ES-I3 (cell line): ENCODE results near the gene RAB6A.

ENCODE experiments used
- H3K36me3 ChIP-seq: 2 replicates; pipeline ENCODE4 v1.6.1; 2013; ENCODE audit warnings: mild to moderate bottlenecking, low read length, control low read depth, moderate library complexity; ENCODE audit not compliant: insufficient read depth
- H3K4me1 ChIP-seq: 2 replicates; pipeline ENCODE4 v1.6.1; 2013; ENCODE audit warnings: mild to moderate bottlenecking, control low read depth, low read length; ENCODE audit not compliant: insufficient read depth
- H3K9ac ChIP-seq: 2 replicates; pipeline ENCODE4 v1.6.1; 2013; ENCODE audit warnings: low read depth, mild to moderate bottlenecking, low read length, moderate library complexity
- H3K9me3 ChIP-seq: 2 replicates; pipeline ENCODE4 v1.6.1; 2013; ENCODE audit warnings: mild to moderate bottlenecking, low read length, moderate library complexity; ENCODE audit not compliant: control insufficient read depth, insufficient read depth

RAB6A gene

DNA sequence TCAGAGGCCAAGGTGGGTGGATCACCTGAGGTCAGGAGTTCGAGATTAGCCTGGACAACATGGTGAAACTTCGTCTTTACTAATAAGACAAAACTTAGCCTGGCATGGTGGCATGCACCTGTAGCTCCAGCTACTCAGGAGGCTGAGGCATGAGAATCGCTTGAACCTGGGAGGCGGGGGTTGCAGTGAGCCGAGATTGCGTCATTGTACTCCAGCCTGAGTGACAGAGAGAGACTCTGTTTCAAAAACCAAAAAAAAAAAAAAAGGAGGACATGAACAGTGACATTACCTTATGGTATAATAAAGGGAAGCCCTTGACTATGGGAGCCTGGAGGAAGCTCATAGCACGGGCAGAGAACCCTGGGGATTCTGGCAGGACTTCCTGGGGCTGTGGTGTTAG is 131.0 kb downstream of the RAB6A start:
- peaks cover 7% of the 10 kb centered on the region; the same call in 1 of the 2 replicates for H3K4me1 ChIP-seq
- H3K36me3 ChIP-seq, result no peaks in the 10 kb centered on the region
- H3K9ac ChIP-seq, result no peak overlapping the region
- no peaks in the 10 kb centered on the region for H3K9me3 ChIP-seq

DNA sequence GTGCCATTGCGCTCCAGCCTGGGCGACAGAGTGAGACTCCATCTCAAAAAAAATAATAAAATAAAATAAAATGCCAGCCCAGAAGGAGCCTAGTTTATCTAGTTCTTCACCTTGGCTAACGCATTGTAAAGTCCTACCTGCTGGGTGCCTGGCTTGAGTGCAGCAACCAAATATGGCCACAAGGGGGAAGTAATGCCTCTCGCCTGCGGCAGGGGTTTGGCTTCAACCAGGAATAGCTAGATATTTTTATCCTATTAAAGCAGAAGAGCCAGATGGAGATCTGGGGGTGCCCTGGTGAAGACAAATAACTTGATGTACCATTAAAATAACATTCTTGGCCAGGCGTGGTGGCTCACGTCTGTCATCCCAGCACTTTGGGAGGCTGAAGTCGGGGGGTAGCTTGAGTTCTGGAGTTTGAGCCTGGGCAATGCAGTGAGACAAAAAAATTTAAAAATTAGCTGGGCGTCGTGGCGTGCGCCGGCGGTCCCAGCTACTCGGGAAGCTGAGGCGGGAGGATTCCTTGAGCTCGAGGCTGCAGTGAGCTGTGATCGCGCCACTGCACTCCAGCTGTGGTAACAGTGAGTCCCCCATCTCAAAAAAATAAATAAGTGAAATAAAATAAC is 135.1 kb downstream of the RAB6A start:
- Histone ChIP-seq H3K9me3 (no peaks in the 10 kb centered on the region), H3K4me1 (peaks cover 7% of the 10 kb centered on the region; the same call in 1 of the 2 replicates), H3K36me3 (no peaks in the 10 kb centered on the region), H3K9ac (no peak overlapping the region; the same call in 1 of the 2 replicates)
